IMR-90 (cell line): ENCODE measurements around the gene TRIM62.

ENCODE experiments used
- CEBPB ChIP-seq: IDR thresholded peaks from 2 replicates; pipeline ENCODE4 v1.6.1; 2012; ENCODE audit warnings: low read depth, low read length, improper control_type of control experiment
- CHD1 ChIP-seq: IDR thresholded peaks from 2 replicates; pipeline ENCODE4 v1.6.1; 2012; ENCODE audit warnings: low read depth, low read length, improper control_type of control experiment
- CTCF ChIP-seq: conservative IDR thresholded peaks from 2 replicates; pipeline ENCODE4 v1.5.1; 2012; ENCODE audit warnings: mild to moderate bottlenecking, low read depth, low read length, improper control_type of control experiment
- ELK1 ChIP-seq: fragments of 150-350 bp; IDR thresholded peaks from 2 replicates; pipeline ENCODE4 v1.6.1; 2016; ENCODE audit warnings: low read depth, mild to moderate bottlenecking, low read length, moderate library complexity, borderline replicate concordance
- MAFK ChIP-seq: IDR thresholded peaks from 2 replicates; pipeline ENCODE4 v1.6.1; 2012; ENCODE audit warnings: low read depth, low read length, improper control_type of control experiment
- MAZ ChIP-seq: IDR thresholded peaks from 2 replicates; pipeline ENCODE4 v1.6.1; 2012; ENCODE audit warnings: low read depth, mild to moderate bottlenecking, low read length, improper control_type of control experiment, moderate library complexity, borderline replicate concordance
- MXI1 ChIP-seq: IDR thresholded peaks from 2 replicates; pipeline ENCODE4 v1.6.1; 2012; ENCODE audit warnings: low read depth, mild to moderate bottlenecking, low read length, moderate library complexity, borderline replicate concordance
- POLR2A ChIP-seq: IDR thresholded peaks from 2 replicates; pipeline ENCODE4 v1.6.1; 2012; ENCODE audit warnings: mild to moderate bottlenecking, low read depth, low read length
- RAD21 ChIP-seq: IDR thresholded peaks from 2 replicates; pipeline ENCODE4 v1.6.1; 2012; ENCODE audit warnings: low read length, improper control_type of control experiment
- RCOR1 ChIP-seq: IDR thresholded peaks from 2 replicates; pipeline ENCODE4 v1.6.1; 2012; ENCODE audit warnings: mild to moderate bottlenecking, low read length, improper control_type of control experiment; ENCODE audit not compliant: insufficient replicate concordance
- SMC3 ChIP-seq: fragments of 150-350 bp; IDR thresholded peaks from 2 replicates; pipeline ENCODE4 v1.6.1; 2016; ENCODE audit warnings: low read depth, mild to moderate bottlenecking, antibody characterized with exemption, low read length, moderate library complexity
- TF ChIP-seq, protein P1 (sequence below): fragments of 150-350 bp; IDR thresholded peaks from 2 replicates; pipeline ENCODE4 v1.6.1; 2017; ENCODE audit warnings: mild to moderate bottlenecking, antibody characterized with exemption, low read length, low read depth

DNA sequence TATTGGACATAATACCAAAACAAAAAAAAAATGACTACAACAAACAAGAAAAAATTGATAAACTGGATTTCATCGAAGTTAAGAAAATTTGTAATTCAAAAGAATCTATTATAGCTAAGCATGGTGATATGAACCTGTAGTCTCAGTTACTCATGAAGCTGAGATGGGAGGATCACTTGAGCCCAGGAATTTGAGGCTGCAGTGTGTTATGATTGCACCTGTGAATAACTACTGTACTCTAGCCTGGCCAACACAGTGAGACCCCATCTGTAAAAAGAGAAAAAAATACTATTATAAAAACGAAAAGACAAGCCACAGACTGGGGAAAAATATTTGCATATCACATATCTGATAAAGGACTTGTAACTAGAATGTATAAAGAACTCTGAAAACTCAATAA, 24.5 kb upstream of the TRIM62 start:
- no peak for TF ChIP-seq CTCF
- no peak for TF ChIP-seq MXI1
- TF ChIP-seq RAD21 = no peak
- TF ChIP-seq POLR2A = no peak
- TF ChIP-seq SMC3 = no peak
- no peak for TF ChIP-seq RCOR1
- TF ChIP-seq MAFK = no peak
- TF ChIP-seq, protein P1, sequence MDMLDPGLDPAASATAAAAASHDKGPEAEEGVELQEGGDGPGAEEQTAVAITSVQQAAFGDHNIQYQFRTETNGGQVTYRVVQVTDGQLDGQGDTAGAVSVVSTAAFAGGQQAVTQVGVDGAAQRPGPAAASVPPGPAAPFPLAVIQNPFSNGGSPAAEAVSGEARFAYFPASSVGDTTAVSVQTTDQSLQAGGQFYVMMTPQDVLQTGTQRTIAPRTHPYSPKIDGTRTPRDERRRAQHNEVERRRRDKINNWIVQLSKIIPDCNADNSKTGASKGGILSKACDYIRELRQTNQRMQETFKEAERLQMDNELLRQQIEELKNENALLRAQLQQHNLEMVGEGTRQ = no peak
- TF ChIP-seq MAZ = no peak
- no peak for TF ChIP-seq CEBPB
- TF ChIP-seq ELK1 = no peak
- no peak for TF ChIP-seq CHD1
